Cardiac fibroblast (primary cell): ENCODE results near the gene AGR3.

Experiments used
- DNase-seq, 2 donors: peaks; one replicate each; pipeline versions ENCODE4 v3.0.0 to v3.0.0-alpha.2; 2010; ENCODE audit warnings: low read depth in 2 of 2
- H3K4me3 ChIP-seq, 2 donors: replicated peaks in 1 of 2; 1 replicate in 1 of 2; 2 replicates in 1 of 2; pipeline ENCODE4 v1.5.1; 2011; ENCODE audit warnings: low read depth in 2 of 2, low read length in 2 of 2, mild to moderate bottlenecking in 2 of 2, moderate library complexity in 1 of 2
- TF ChIP-seq, protein P1 (sequence below): IDR thresholded peaks from one replicate; pipeline ENCODE4 v1.5.1; 2011; ENCODE audit warnings: low read depth, mild to moderate bottlenecking, low read length, inconsistent platforms

The AGR3 gene

DNA sequence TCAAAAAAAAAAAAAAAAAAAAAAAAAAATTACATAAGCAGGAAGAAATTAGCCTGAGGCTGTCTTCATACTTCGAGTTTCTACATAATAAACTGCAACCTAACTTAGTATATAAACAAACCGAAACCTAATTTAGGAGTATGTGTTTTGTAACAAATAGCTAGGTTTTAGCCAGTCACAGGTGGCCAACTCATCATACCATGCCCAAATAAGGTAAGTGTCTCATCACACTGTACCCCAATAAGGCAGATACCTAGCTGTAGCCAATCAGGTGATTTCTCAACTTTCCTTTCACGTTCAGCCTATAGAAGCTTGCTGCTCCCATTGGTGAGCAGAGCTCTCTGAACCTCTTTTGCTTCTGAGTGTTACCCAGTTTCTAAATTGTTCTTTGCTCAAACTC is 63.1 kb downstream of the AGR3 start:
- no peak overlapping the region for H3K4me3 ChIP-seq
- TF ChIP-seq, protein P1, sequence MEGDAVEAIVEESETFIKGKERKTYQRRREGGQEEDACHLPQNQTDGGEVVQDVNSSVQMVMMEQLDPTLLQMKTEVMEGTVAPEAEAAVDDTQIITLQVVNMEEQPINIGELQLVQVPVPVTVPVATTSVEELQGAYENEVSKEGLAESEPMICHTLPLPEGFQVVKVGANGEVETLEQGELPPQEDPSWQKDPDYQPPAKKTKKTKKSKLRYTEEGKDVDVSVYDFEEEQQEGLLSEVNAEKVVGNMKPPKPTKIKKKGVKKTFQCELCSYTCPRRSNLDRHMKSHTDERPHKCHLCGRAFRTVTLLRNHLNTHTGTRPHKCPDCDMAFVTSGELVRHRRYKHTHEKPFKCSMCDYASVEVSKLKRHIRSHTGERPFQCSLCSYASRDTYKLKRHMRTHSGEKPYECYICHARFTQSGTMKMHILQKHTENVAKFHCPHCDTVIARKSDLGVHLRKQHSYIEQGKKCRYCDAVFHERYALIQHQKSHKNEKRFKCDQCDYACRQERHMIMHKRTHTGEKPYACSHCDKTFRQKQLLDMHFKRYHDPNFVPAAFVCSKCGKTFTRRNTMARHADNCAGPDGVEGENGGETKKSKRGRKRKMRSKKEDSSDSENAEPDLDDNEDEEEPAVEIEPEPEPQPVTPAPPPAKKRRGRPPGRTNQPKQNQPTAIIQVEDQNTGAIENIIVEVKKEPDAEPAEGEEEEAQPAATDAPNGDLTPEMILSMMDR: no peak
- no peak for DNase-seq

DNA sequence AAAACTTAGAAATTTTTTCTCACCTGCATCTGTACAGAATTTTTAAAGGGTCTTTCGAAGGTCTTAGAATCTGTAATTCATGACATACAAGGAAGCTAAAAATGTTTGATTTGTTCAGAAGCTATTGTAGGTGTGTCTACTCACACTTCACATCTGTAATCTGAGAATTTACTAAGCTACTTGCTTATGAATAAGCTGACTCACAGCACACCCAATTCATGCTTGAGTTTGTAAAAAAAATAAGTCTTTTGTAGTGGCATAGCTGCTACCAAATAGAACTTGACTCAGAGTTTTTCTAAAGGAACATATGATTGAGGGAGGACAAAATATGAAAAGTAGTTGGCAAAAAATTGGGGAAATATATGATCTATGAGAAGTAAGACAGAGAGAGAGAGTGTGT is 64.2 kb downstream of the AGR3 start:
- H3K4me3 ChIP-seq: no peak overlapping the region
- DNase-seq: peak; percentile 40 to 69
- TF ChIP-seq, protein P1: no peak

DNA sequence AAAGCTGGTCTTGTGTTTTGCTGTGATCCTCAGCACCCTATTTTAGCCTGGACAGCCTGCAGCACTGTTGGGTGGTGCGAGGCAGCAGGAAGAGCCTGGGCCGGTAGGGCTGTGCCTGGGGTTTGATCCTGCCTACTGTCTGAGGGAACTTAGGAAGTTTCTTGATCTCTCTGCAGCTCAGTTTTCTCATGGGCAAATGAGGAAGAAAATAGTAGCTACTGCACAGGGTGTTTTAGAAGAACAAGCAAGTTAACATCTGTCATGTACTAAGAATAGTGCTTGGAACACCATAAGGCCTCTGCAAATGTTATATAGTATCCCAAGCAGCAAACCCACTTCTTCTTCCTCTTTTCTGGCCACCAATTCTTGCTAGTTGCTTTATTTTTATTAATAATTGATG is 65.0 kb downstream of the AGR3 start:
- no peak overlapping the region for H3K4me3 ChIP-seq
- TF ChIP-seq, protein P1: no peak
- no peak for DNase-seq

- DNase-seq: no peak
- no peak overlapping the region for H3K4me3 ChIP-seq
- TF ChIP-seq, protein P1: no peak
Measured at GRCh38 chr7:16815001-16815400, 66.8 kb downstream of the AGR3 start.

DNA sequence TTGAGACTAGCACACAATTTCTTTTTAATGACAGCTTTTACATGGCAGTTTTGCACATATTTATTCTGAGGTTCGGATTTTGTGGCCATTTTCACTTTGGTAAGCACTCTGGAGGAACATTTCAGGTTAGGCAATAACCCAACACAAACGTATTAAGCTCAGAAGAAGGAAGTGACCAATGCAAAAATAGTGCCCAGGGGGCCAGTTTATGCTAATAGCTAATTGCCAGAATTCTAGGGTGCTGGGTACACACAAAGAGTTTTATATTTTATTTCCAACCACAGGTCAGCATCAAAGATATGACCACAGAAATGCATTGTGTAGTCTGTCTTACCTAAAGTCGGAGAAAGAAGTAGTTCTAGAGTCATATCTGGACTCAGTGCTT is 68.6 kb downstream of the AGR3 start:
- TF ChIP-seq, protein P1: no peak
- peak in 1 of 2 donors; percentile 31 for DNase-seq
- no peak overlapping the region for H3K4me3 ChIP-seq

- no peak for DNase-seq
- TF ChIP-seq, protein P1: no peak
- no peak overlapping the region for H3K4me3 ChIP-seq
Measured at GRCh38 chr7:16812542-16813231, 69.1 kb downstream of the AGR3 start.

DNA sequence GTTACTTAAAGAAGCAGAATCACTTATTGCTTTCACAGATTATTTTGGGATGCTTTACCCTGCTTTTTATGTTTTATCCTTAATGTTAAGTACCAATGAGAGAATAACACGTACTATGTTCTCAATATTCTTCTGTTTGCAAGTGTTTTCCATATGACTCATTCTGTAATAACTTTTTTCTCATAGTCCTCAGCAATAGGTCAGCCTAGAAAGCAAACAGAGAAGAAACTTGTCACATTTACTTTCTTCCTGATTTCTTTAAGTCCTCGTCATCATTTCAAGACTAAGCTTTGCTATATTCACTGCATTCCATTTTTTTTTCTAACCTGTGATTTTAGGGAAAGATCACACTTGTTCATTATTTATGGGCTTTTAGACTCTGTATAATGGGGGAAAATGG is 70.2 kb downstream of the AGR3 start:
- DNase-seq: peak; percentile 10 to 72
- H3K4me3 ChIP-seq: no peak overlapping the region
- TF ChIP-seq, protein P1: no peak
